CD4-positive, alpha-beta T cell treated with Interleukin-4 for 1 hour (primary cell): Measurements from ENCODE around the gene CCDC88C.

Source experiments
- DNase-seq, 2 donors: peaks; one replicate each; pipeline ENCODE4 v3.0.0-alpha.2; 2020 to 2022

CCDC88C gene

DNA sequence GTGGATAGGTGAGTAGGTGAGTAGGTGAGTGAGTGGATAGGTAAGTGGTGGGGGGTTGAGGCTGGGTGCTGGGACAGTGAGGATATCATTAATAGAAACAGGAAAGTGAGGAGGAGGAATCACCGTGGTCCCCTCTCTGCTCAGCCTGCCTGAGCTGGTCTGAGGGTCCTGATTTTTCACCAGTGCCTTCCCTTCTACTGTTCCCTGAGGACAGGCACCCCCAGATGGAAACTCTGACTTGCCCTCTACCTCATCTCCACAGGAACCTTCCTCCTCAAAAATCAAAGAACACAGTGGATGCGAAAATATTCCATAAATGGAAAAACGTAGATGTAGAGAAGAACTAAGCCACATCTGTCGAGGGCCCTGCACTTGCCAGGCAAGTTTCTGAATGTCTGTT lies 175.0 kb downstream of the CCDC88C start:
- DNase-seq: no peak

- DNase-seq: peak; percentile 58
These were observed 175.8 kb downstream of the CCDC88C start for GRCh38 chr14:91241863-91242262.

DNA sequence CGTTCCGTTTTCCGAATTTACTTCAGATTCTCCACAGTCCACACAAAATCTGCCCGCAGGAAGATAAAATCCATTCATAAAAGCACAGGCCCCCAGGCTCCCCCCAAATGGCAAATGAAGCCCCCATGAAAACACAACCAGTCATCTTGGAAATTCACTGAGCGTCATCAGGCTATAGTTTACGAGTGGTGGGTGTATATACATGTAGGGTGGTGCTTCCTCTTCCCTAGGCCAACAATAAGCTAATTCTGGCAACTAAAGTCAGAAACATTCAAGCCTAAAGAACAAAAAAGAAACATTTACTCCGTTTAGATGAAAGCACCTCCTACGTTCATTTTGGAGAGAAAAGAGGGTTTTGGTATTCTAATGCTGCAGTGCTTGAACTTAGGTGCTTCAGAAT lies 179.0 kb downstream of the CCDC88C start:
- DNase-seq: no peak

GRCh38 chr14:91238085-91238484 lies 179.5 kb downstream of the CCDC88C start:
- DNase-seq: no peak

DNA sequence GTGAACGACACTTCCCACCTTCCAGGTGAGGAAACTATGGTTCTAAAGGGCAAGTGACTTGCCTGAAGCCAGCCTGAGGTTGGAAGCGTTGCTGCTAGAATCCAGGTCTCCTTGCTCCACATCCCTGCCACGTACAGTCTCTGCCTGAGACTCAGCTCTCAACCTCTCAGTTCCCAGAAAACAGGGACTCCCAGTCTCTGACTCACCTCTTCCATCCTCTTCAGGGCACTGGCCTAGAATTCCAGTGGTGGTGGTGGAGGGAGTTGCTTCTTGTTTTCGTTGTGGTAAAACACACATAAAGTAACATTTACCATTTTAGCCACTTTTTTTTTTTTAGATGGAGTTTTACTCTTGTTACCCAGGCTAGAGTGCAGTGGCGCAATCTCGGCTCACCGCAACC lies 180.4 kb downstream of the CCDC88C start:
- no peak for DNase-seq

DNA sequence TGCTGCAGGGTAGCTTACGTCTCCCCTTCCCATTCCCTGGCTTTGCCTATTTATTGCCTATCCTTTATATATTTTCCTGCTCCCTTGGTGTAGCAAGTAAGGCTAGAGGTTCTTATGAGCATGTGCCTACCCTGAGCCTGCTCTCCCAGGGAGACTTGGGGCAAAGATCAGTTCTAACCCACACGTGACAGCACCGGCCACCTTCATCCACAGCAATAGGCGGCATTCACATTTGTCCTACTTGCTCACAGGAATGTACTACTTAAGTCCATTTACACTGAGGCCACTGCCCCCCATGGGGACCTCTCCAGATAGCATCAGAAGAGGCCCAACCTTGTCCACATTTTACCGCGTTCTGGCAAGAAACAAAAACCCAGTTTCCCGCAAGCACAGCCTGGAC lies 181.8 kb downstream of the CCDC88C start:
- DNase-seq: no peak

- no peak for DNase-seq
These were observed 182.9 kb downstream of the CCDC88C start for GRCh38 chr14:91234791-91235114.

GRCh38 chr14:91233936-91234790 lies 183.5 kb downstream of the CCDC88C start:
- no peak for DNase-seq

GRCh38 chr14:91232603-91233002 lies 185.0 kb downstream of the CCDC88C start:
- no peak for DNase-seq

DNA sequence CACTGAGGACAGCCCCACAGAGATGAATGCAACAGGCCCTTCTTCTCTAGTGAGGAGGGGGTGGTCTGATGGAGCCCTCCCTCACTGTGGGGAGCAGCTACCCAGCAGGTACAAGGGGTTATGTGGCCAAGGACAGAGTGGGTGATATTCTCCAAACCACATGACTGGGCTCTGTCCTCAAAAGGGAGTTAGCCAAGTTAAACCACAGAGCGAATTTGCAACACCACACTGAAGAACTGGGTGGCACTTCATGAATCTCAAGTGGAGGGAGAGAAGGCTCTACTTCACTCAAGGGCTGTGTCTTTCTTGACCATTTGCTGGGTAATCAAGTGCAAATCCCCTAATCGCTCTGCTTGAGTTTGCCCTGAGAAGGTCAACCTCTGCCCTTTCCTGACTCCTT lies 185.6 kb downstream of the CCDC88C start:
- DNase-seq: no peak

DNA sequence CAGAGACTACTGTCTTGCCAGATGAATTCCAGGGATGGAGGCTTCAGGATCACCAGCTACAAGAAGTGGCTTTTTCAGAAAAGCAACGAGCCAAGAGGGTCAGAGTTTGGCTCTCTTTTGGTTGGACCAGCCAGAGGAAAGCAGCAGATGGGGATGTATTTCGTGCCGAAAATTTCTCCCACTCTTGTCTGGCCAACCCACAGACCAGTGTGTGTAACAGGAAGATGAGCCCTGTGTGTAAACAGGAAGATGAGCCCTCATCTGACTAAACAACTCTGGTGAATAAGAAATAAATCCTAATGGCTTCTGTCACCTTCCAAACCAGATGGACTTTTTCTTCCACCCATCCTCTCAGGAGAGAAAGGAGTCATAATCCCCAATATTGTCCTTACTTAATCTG lies 186.2 kb downstream of the CCDC88C start:
- no peak for DNase-seq

- no peak for DNase-seq
These were observed 187.1 kb downstream of the CCDC88C start for GRCh38 chr14:91230397-91231035.

DNA sequence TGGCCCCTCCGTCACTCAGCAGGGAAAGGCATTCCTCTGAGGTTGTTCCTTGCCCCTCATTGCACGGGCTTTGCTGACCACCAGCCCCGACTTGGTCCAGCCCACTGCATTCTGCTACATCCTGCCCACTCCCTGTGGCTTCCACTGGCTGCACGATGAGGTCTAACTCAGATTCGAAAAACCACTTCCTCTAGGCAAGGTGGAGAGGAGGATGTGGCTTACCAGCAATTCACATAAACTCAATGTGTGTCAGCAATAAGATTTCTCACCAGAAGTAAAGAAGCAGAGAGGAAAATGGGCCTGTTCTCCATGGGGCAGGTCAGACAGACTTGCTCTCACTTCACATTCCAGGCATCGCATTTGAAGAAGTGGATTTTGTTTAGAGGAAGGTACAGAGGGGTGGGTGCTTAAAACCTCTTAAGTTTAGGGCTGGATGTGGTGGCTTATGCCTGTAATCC lies 187.8 kb downstream of the CCDC88C start:
- DNase-seq: peak; percentile 69 to 83

GRCh38 chr14:91229005-91229382 lies 188.6 kb downstream of the CCDC88C start:
- no peak for DNase-seq

DNA sequence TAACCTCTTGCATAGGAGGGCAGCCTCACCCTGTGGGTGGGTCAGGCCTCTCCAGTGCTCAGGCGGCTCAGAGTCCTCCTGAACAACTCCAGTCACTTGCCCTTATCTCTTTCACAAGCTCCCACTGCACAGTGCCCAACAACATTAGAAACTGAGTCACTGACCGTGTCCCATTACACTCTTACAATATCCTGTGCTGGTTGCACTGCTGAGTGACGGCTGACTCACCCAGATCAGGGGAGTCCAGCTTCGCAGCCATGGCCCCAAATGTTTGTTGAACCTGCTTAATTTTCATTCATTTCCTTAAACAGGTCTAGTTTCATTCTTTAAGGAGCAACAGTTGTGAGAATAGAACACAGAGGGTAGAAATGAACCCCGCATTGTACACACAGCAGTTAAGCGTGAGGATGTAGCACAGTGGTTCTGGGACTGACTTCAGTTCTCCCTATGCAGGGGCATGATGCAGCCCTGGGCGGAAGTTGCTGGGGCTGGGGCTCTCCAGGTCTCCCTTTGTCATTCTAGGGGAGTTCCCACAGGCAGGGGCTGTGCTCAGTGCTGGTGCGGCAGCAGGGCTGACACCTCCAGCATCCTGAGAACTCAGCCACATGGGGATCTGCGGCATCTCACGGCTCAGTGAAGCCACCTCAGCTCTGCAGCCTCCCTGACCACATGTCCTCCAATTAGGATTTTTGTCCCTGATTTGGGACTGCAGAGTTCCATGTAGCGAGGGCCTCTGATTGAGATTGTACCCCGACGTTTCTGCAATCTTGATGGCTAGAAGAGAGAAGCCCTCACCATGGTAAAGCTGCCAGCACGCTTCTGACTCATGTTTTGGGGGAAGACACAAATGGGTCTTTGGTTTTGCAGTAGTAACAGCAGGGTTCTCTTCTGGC lies 189.3 kb downstream of the CCDC88C start:
- peak; percentile 73 to 82 for DNase-seq

DNA sequence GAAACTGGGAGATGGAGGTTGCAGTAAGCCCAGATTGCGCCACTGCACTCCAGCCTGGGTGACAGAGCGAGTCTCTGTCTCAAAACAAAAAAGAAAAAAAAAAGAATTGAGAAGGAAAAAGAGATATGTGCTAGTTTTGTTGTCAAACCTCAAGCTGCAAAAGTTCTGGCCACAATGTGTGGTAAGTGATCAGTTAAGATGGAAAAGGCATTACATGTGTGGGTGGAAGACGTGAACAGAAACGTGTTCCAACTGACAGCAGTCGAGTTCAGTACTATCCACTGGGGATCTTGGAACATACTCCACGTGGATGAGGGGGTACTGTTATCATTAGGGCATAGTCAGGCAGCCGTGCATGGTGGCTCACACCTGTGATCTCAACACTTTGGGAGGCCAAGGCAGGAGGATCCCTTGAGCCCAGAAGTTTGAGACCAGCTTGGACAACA lies 190.4 kb downstream of the CCDC88C start:
- peak in 1 of 2 donors; percentile 48 for DNase-seq

- peak in 1 of 2 donors; percentile 44 for DNase-seq
These were observed 191.3 kb downstream of the CCDC88C start for GRCh38 chr14:91226360-91226759.

DNA sequence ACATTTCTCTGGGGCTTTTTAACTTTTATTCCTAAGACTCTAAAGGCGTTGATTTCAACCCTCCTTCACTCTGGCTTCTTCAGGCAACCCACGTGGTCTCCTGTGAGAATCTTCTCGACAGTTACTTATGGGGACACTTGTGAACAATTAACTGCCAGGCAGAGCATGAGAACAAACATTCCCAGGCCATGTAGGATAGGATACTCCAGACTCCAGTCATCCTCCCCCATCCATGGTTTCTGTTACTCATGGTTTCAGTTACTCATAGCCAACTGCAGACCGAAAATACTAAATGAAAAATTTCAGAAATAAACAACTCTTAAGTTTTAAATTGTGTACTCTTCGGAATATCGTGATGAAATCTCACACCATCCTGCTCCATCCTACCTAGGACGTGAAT lies 192.6 kb downstream of the CCDC88C start:
- DNase-seq: no peak

DNA sequence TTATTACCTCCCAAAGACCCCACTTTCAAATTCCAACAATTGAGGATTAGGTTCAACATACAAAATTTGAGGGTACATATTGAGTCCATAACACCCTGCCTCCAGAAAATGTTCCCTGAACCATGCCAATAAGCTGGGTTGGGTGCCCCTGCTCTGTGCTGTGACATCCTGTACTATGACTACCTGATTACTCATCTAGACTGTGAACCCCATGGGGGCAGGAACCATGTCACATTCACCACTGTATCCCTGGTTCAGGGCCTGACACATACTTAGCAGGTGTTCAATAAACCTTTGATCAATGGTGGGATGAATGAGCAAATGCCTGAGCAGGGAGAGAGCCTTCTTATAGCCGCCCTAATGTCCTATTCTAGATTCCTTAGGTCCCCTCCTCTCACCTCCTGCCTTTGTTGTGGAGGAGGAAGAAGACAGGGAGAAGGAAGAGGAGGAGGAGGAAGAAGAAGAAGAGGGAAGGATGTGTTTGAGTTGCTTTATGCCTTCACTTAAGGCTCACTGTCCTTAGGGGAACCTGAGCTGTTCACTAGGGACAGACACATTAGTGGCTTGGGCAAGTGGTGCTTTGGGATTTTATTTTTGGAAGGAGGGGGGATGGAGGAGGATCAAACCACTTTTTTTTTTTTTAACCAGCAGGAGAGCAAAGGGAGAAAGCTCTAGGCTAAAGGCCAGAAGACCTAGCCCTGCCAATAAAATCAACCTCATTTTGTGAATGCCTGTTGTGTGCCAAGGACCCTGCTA lies 194.4 kb downstream of the CCDC88C start:
- DNase-seq: peak in 1 of 2 donors; percentile 14
